Measurements from ENCODE around the gene LSAMP. TPM values are rescaled to one million over a fixed set of nuclear protein-coding genes. Genes with fewer than 3 reads are reported as not detected.

The LSAMP gene
- total and polyA plus RNA-seq, 9 of the 15 experiments (the other 6 are each of a cell fraction or from before 2014, with no cell fraction given): 0.09 to 0.11 TPM; not detected in 7

GRCh38 chr3:116007000-116007399 is 438.3 kb downstream of the LSAMP start:
- Histone ChIP-seq H3K4me1 (replicated peaks in 1 of 2; ENCODE audit: control insufficient read depth in 2 of 2, insufficient read depth in 2 of 2, low read length in 2 of 2) (peaks cover 1 to 16% of the 10 kb centered on the region in 2 experiments; a peak in 3 of 5 replicates), H3K27ac (ENCODE audit: extremely low read depth, low read depth, low read length) (no peak overlapping the region), H2AFZ (ENCODE audit: low read depth, low read length) (no peak overlapping the region), H3K4me3 (no peak overlapping the region), H3K9me1 (ENCODE audit: control insufficient read depth, insufficient read depth, low read length) (no peaks in the 10 kb centered on the region), H3K9ac (ENCODE audit: insufficient read depth in 1 of 2, low read depth in 2 of 2, low read length in 2 of 2) (no peak overlapping the region), H3K4me2 (ENCODE audit: insufficient read depth, low read length) (no peak overlapping the region), H3K36me3 (ENCODE audit: control insufficient read depth, insufficient read depth, low read length) (no peaks in the 10 kb centered on the region), H3K79me2 (ENCODE audit: control insufficient read depth, insufficient read depth, low read length) (no peaks in the 10 kb centered on the region), H3K27me3 (ENCODE audit: control insufficient read depth in 2 of 2, insufficient read depth in 2 of 2, low read length in 2 of 2) (no peaks in the 10 kb centered on the region), H3K9me3 (replicated peaks; ENCODE audit: control insufficient read depth, insufficient read depth, low read depth, low read length) (no peaks in the 10 kb centered on the region), H4K20me1 (replicated peaks; ENCODE audit: control insufficient read depth, insufficient read depth, low read length) (no peaks in the 10 kb centered on the region)
- 0% methylated on average over 1 of the region's 2 CpGs for WGBS (ENCODE audit: insufficient coverage, low coverage, missing lambda C conversion rate)
- no peak for FAIRE-seq
- no TSS peak for BruUV-seq (replicated peaks)
- DNase-seq (ENCODE audit: extremely low read depth in 1 of 4, low spot score in 3 of 4): no peak
- ChIA-PET CTCF (ENCODE audit: low intra/inter-chr PET ratio) (no interaction called here), POLR2A (no interaction called here)
- in situ Hi-C loops (cut with MboI) (no loop called here), intact Hi-C loops (cut with micrococcal nuclease) (no loop called here)
- ATAC-seq: no peak
- TF ChIP-seq GTF3C2 (IDR thresholded peaks at IDR 0.05; ENCODE audit: borderline replicate concordance, extremely low read depth, insufficient read length): no peak
- TF ChIP-seq AFF4 (CRISPR knock-in tag; IDR thresholded peaks at IDR 0.05): no peak
- no peak for TF ChIP-seq ZNF75A (CRISPR knock-in tag; IDR thresholded peaks at IDR 0.05)
- no peak for TF ChIP-seq KDM4B (IDR thresholded peaks at IDR 0.05; ENCODE audit: borderline replicate concordance in 2 of 2, low read depth in 1 of 2)
- no peak for TF ChIP-seq ZNF589 (CRISPR knock-in tag; IDR thresholded peaks at IDR 0.05; ENCODE audit: low read depth)
- no peak for TF ChIP-seq KAT7 (CRISPR knock-in tag; IDR thresholded peaks at IDR 0.05; ENCODE audit: borderline replicate concordance)
- no peak for TF ChIP-seq ATF4 (CRISPR knock-in tag; IDR thresholded peaks at IDR 0.05)
- no peak for TF ChIP-seq FOXP4 (CRISPR knock-in tag; IDR thresholded peaks at IDR 0.05; ENCODE audit: borderline replicate concordance)
- no peak for TF ChIP-seq SUPT5H (IDR thresholded peaks at IDR 0.05)
